IMR-90 (cell line): ENCODE data around the gene GRIK5. TPM values are rescaled to one million over a fixed set of nuclear protein-coding genes. Genes with fewer than 3 reads are reported as not detected.

ENCODE experiments used
- ATAC-seq: fragments of 200-7000 bp; cut with Tn5 transposase; 2 replicates; pipeline ENCODE4 v1.9.1; 2020; ENCODE audit warnings: low read depth, mild to moderate bottlenecking, moderate library complexity
- BruUV-seq: library from RNA; stranded (reverse); fragments of 400-500 nt; replicated peaks from 2 replicates; lab custom pipeline; 2021; lab: Mats Ljungman, UMichigan
- CTCF ChIA-PET: fragments of 300-600 bp; formaldehyde crosslinking; extraction: SDS; loops from one replicate; lab custom pipeline; 2021; ENCODE audit warnings: antibody characterized with exemption; lab: Yijun Ruan, JAX
- POLR2A ChIA-PET: fragments of 300-600 bp; sonication (Branson Sonifier 250); formaldehyde crosslinking; loops from one replicate; lab custom pipeline; 2022; ENCODE audit warnings: antibody characterized with exemption; ENCODE audit not compliant: unreplicated experiment; lab: Charles Lee
- DNase-seq: peaks from one replicate; pipeline ENCODE4 v3.0.0; 2013
- H2AFZ ChIP-seq: replicated peaks from 2 replicates; pipeline ENCODE3; 2013; ENCODE audit warnings: low read length, mild to moderate bottlenecking; ENCODE audit not compliant: poor library complexity
- H2AK5ac ChIP-seq: 2 replicates; pipeline ENCODE4 v1.6.1; 2013; ENCODE audit warnings: low read depth, low read length, inconsistent platforms
- H2AK9ac ChIP-seq: replicated peaks from 2 replicates; pipeline ENCODE3; 2013; ENCODE audit warnings: mild to moderate bottlenecking, low read depth, low read length, moderate library complexity; ENCODE audit not compliant: poor library complexity
- H2BK120ac ChIP-seq: 2 replicates; pipeline ENCODE4 v1.6.1; 2013; ENCODE audit warnings: low read depth, low read length, inconsistent platforms
- H2BK15ac ChIP-seq: 3 replicates; pipeline ENCODE4 v1.6.1; 2013; ENCODE audit warnings: low read depth, low read length, inconsistent platforms
- H2BK20ac ChIP-seq: 2 replicates; pipeline ENCODE4 v1.6.1; 2013; ENCODE audit warnings: low read depth, mild to moderate bottlenecking, inconsistent platforms, low read length, moderate library complexity
- H2BK5ac ChIP-seq: 2 replicates; pipeline ENCODE4 v1.6.1; 2013; ENCODE audit warnings: mild to moderate bottlenecking, low read depth, low read length, inconsistent platforms; ENCODE audit not compliant: poor library complexity, severe bottlenecking
- H3K14ac ChIP-seq: replicated peaks from 2 replicates; pipeline ENCODE4 v1.6.1; 2013; ENCODE audit warnings: low read depth, low read length, inconsistent platforms
- H3K18ac ChIP-seq: 2 replicates; pipeline ENCODE4 v1.6.1; 2013; ENCODE audit warnings: low read depth, low read length, control low read depth
- H3K23ac ChIP-seq: 2 replicates; pipeline ENCODE4 v1.6.1; 2013; ENCODE audit warnings: low read depth, low read length, inconsistent platforms
- H3K27ac ChIP-seq: 2 replicates; pipeline ENCODE4 v1.5.1; 2013; ENCODE audit warnings: mild to moderate bottlenecking, control low read depth, low read length; ENCODE audit not compliant: insufficient read depth
- H3K27me3 ChIP-seq: 2 replicates; pipeline ENCODE4 v1.6.1; 2013; ENCODE audit warnings: low read length; ENCODE audit not compliant: control insufficient read depth, insufficient read depth
- H3K36me3 ChIP-seq: 2 replicates; pipeline ENCODE4 v1.6.1; 2013; ENCODE audit warnings: low read length, mixed read lengths; ENCODE audit not compliant: control insufficient read depth, insufficient read depth
- H3K4ac ChIP-seq: 2 replicates; pipeline ENCODE4 v1.6.1; 2013; ENCODE audit warnings: low read depth, low read length, inconsistent platforms
- H3K4me1 ChIP-seq: 2 replicates; pipeline ENCODE4 v1.6.1; 2013; ENCODE audit warnings: low read length, mixed read lengths; ENCODE audit not compliant: control insufficient read depth, insufficient read depth
- H3K4me2 ChIP-seq: 2 replicates; pipeline ENCODE4 v1.6.1; 2013; ENCODE audit warnings: low read depth, mild to moderate bottlenecking, control low read depth, low read length, moderate library complexity
- H3K4me3 ChIP-seq: 2 replicates; pipeline ENCODE4 v1.5.1; 2013; ENCODE audit warnings: low read depth, mild to moderate bottlenecking, control low read depth, low read length, moderate library complexity; ENCODE audit not compliant: insufficient read depth
- H3K56ac ChIP-seq: 2 replicates; pipeline ENCODE4 v1.6.1; 2013; ENCODE audit warnings: low read length, inconsistent platforms; ENCODE audit not compliant: insufficient read depth; ENCODE audit errors: extremely low read depth
- H3K79me1 ChIP-seq, 2 experiments: 2 replicates each; pipeline ENCODE4 v1.6.1; 2013; ENCODE audit warnings: low read length in 2 of 2, inconsistent platforms in 1 of 2, low read depth in 1 of 2
- H3K9ac ChIP-seq: 2 replicates; pipeline ENCODE4 v1.6.1; 2013; ENCODE audit warnings: low read depth, low read length, control low read depth
- H3K9me1 ChIP-seq: 2 replicates; pipeline ENCODE4 v1.6.1; 2013; ENCODE audit warnings: low read length, inconsistent platforms; ENCODE audit not compliant: insufficient read depth
- H3K9me3 ChIP-seq: 2 replicates; pipeline ENCODE4 v1.6.1; 2013; ENCODE audit warnings: low read length; ENCODE audit not compliant: control insufficient read depth, insufficient read depth
- H4K20me1 ChIP-seq: 2 replicates; pipeline ENCODE4 v1.6.1; 2013; ENCODE audit warnings: low read length, inconsistent platforms; ENCODE audit not compliant: insufficient read depth
- H4K5ac ChIP-seq: 2 replicates; pipeline ENCODE4 v1.6.1; 2013; ENCODE audit warnings: mild to moderate bottlenecking, low read depth, low read length, control low read depth
- H4K8ac ChIP-seq, 2 experiments: 2 replicates each; pipeline ENCODE4 v1.6.1; 2013; ENCODE audit warnings: low read depth in 2 of 2, low read length in 2 of 2, control low read depth in 1 of 2, inconsistent platforms in 1 of 2
- H4K91ac ChIP-seq: 2 replicates; pipeline ENCODE4 v1.6.1; 2013; ENCODE audit warnings: low read depth, low read length, inconsistent platforms; ENCODE audit not compliant: insufficient read depth
- BHLHE40 ChIP-seq: fragments of 150-350 bp; IDR thresholded peaks from 2 replicates; pipeline ENCODE4 v1.6.1; 2016; ENCODE audit warnings: mild to moderate bottlenecking, low read depth, low read length
- CEBPB ChIP-seq: IDR thresholded peaks from 2 replicates; pipeline ENCODE4 v1.6.1; 2012; ENCODE audit warnings: low read depth, low read length, improper control_type of control experiment
- CHD1 ChIP-seq: IDR thresholded peaks from 2 replicates; pipeline ENCODE4 v1.6.1; 2012; ENCODE audit warnings: low read depth, low read length, improper control_type of control experiment
- MAFK ChIP-seq: IDR thresholded peaks from 2 replicates; pipeline ENCODE4 v1.6.1; 2012; ENCODE audit warnings: low read depth, low read length, improper control_type of control experiment
- MXI1 ChIP-seq: IDR thresholded peaks from 2 replicates; pipeline ENCODE4 v1.6.1; 2012; ENCODE audit warnings: low read depth, mild to moderate bottlenecking, low read length, moderate library complexity, borderline replicate concordance
- RAD21 ChIP-seq: IDR thresholded peaks from 2 replicates; pipeline ENCODE4 v1.6.1; 2012; ENCODE audit warnings: low read length, improper control_type of control experiment
- RCOR1 ChIP-seq: IDR thresholded peaks from 2 replicates; pipeline ENCODE4 v1.6.1; 2012; ENCODE audit warnings: mild to moderate bottlenecking, low read length, improper control_type of control experiment; ENCODE audit not compliant: insufficient replicate concordance
- WGBS, 2 experiments: methylation state at CpG; one replicate each; pipeline versions ENCODE4 v1.1.5 to v1.1.7; 2013; ENCODE audit warnings: missing lambda C conversion rate in 2 of 2; ENCODE audit not compliant: insufficient read length in 1 of 2; ENCODE audit errors: extremely low coverage in 2 of 2; 5-methylcytosine and 5-hydroxymethylcytosine counted together
- dilution Hi-C: fragments of 300-500 bp; cut with HindIII; formaldehyde crosslinking; loops from one replicate; pipeline ENCODE4 v1.14.3; 2018; ENCODE audit warnings: low sequenced_read_pairs; ENCODE audit not compliant: unreplicated experiment
- in situ Hi-C: fragments of 300-500 bp; cut with MboI; formaldehyde crosslinking; loops from 3 replicates; pipeline ENCODE4 v1.14.3; 2019; ENCODE audit warnings: low sequenced_read_pairs, inconsistent platforms, mixed read lengths
- intact Hi-C: fragments of 100-400 bp; cut with micrococcal nuclease; formaldehyde crosslinking; loops from 2 replicates; pipeline ENCODE4 v1.10.0; 2022
- polyA plus RNA-seq, 3 experiments: library from polyadenylated mRNA; depleted of rRNA; stranded (reverse); fragments of >200 nt; gene quantifications; 2 replicates each; pipeline ENCODE4 v1.2.3, GENCODE V29; 2012; ENCODE audit warnings: low replicate concordance in 1 of 3
- total RNA-seq: library from RNA; depleted of rRNA; stranded (reverse); fragments of >200 nt; gene quantifications from 2 replicates; pipeline ENCODE4 v1.2.3, GENCODE V29; 2012
- TF ChIP-seq, protein P1 (sequence below): fragments of 150-350 bp; IDR thresholded peaks from 2 replicates; pipeline ENCODE4 v1.6.1; 2016; ENCODE audit warnings: low read depth, mild to moderate bottlenecking, low read length, moderate library complexity, borderline replicate concordance
- TF ChIP-seq, protein P2 (sequence below): fragments of 150-350 bp; IDR thresholded peaks from 2 replicates; pipeline ENCODE4 v1.6.1; 2017; ENCODE audit warnings: mild to moderate bottlenecking, antibody characterized with exemption, low read length, low read depth

Gene GRIK5
- total and polyA plus RNA-seq, 2 of the 4 experiments (the other 2 are of a cell fraction): 0.10 TPM; not detected in 1

- POLR2A ChIA-PET: no interaction called here
- no TSS peak for BruUV-seq
- H4K20me1 ChIP-seq: no peaks in the 10 kb centered on the region
- H3K27me3 ChIP-seq: peaks cover 19% of the 10 kb centered on the region
- H3K79me1 ChIP-seq: no peaks in the 10 kb centered on the region
- no peak overlapping the region for H2BK120ac ChIP-seq
- no peaks in the 10 kb centered on the region for H3K4me1 ChIP-seq
- H2AK5ac ChIP-seq: no peak overlapping the region
- no peak overlapping the region for H2BK20ac ChIP-seq
- TF ChIP-seq RAD21 (no peak), MXI1 (no peak), RCOR1 (no peak), CHD1 (no peak), MAFK (no peak), CEBPB (no peak), BHLHE40 (no peak)
- TF ChIP-seq, protein P1, sequence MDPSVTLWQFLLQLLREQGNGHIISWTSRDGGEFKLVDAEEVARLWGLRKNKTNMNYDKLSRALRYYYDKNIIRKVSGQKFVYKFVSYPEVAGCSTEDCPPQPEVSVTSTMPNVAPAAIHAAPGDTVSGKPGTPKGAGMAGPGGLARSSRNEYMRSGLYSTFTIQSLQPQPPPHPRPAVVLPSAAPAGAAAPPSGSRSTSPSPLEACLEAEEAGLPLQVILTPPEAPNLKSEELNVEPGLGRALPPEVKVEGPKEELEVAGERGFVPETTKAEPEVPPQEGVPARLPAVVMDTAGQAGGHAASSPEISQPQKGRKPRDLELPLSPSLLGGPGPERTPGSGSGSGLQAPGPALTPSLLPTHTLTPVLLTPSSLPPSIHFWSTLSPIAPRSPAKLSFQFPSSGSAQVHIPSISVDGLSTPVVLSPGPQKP: no peak
- TF ChIP-seq, protein P2, sequence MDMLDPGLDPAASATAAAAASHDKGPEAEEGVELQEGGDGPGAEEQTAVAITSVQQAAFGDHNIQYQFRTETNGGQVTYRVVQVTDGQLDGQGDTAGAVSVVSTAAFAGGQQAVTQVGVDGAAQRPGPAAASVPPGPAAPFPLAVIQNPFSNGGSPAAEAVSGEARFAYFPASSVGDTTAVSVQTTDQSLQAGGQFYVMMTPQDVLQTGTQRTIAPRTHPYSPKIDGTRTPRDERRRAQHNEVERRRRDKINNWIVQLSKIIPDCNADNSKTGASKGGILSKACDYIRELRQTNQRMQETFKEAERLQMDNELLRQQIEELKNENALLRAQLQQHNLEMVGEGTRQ: no peak
- H3K36me3 ChIP-seq: no peaks in the 10 kb centered on the region
- H3K27ac ChIP-seq: no peak overlapping the region
- dilution Hi-C loops (no loop called here), in situ Hi-C loops (no loop called here), intact Hi-C loops (no loop called here)
- H2BK5ac ChIP-seq: no peak overlapping the region
- no peaks in the 10 kb centered on the region for H3K9me1 ChIP-seq
- no peak overlapping the region for H2AK9ac ChIP-seq
- H4K91ac ChIP-seq: no peak overlapping the region
- no peak overlapping the region for H3K18ac ChIP-seq
- CTCF ChIA-PET: no interaction called here
- whole genome bisulfite sequencing, 2 experiments: 80% methylated on average over 2 of the region's 8 CpGs; no CpG with 5 or more reads in 1 of the 2 experiments
- H3K4me2 ChIP-seq: no peak overlapping the region
- peak overlapping the region; percentile 56 for H2AFZ ChIP-seq
- no peak overlapping the region for H3K23ac ChIP-seq
- H4K8ac ChIP-seq: no peak overlapping the region
- H3K56ac ChIP-seq: no peak overlapping the region
- no peak overlapping the region for H2BK15ac ChIP-seq
- no peaks in the 10 kb centered on the region for H3K9me3 ChIP-seq
- no peak overlapping the region for H4K5ac ChIP-seq
- H3K14ac ChIP-seq: no peak overlapping the region
- H3K9ac ChIP-seq: no peak overlapping the region
- no peak for ATAC-seq
- no peak overlapping the region for H3K4ac ChIP-seq
- H3K4me3 ChIP-seq: no peak overlapping the region
- no peak for DNase-seq
Measured at GRCh38 chr19:41974652-41975051, 95.4 kb downstream of the GRIK5 start.
